Effector memory CD4-positive, alpha-beta T cell (primary cell): ENCODE results near the gene ZNF581.

Experiments used
- DNase-seq, 3 donors: peaks; one replicate each; pipeline ENCODE4 v3.0.0-alpha.2; 2020
- H3K27ac ChIP-seq: 2 replicates; pipeline ENCODE4 v1.7.0; 2013; ENCODE audit warnings: mild to moderate bottlenecking, low read length, moderate library complexity; ENCODE audit not compliant: insufficient read depth, poor library complexity, severe bottlenecking
- H3K27me3 ChIP-seq: replicated peaks from 2 replicates; pipeline ENCODE4 v1.7.0; 2013; ENCODE audit warnings: mild to moderate bottlenecking, low read length; ENCODE audit not compliant: insufficient read depth, control insufficient read depth, poor library complexity, severe bottlenecking
- H3K36me3 ChIP-seq: 2 replicates; pipeline ENCODE4 v1.7.0; 2013; ENCODE audit warnings: mild to moderate bottlenecking, low read length, moderate library complexity; ENCODE audit not compliant: control insufficient read depth, insufficient read depth
- H3K4me1 ChIP-seq: 2 replicates; pipeline ENCODE4 v1.7.0; 2013; ENCODE audit warnings: low read length, mild to moderate bottlenecking; ENCODE audit not compliant: control insufficient read depth, insufficient read depth, poor library complexity, severe bottlenecking
- H3K4me3 ChIP-seq: 2 replicates; pipeline ENCODE4 v1.7.0; 2013; ENCODE audit warnings: low read length, low read depth, mild to moderate bottlenecking; ENCODE audit not compliant: insufficient read depth, poor library complexity, severe bottlenecking
- H3K9me3 ChIP-seq: 2 replicates; pipeline ENCODE4 v1.7.0; 2013; ENCODE audit warnings: mild to moderate bottlenecking, low read length, moderate library complexity; ENCODE audit not compliant: control insufficient read depth

The ZNF581 gene

GRCh38 chr19:55648585-55649267 lies 5.3 kb downstream of the ZNF581 start:
- Histone ChIP-seq H3K27ac (peak overlapping the region; percentile 57), H3K4me3 (peak overlapping the region; percentile 59), H3K27me3 (no peaks in the 10 kb centered on the region), H3K36me3 (peaks cover 9% of the 10 kb centered on the region), H3K9me3 (no peaks in the 10 kb centered on the region), H3K4me1 (peaks cover 23% of the 10 kb centered on the region)
- no peak for DNase-seq

DNA sequence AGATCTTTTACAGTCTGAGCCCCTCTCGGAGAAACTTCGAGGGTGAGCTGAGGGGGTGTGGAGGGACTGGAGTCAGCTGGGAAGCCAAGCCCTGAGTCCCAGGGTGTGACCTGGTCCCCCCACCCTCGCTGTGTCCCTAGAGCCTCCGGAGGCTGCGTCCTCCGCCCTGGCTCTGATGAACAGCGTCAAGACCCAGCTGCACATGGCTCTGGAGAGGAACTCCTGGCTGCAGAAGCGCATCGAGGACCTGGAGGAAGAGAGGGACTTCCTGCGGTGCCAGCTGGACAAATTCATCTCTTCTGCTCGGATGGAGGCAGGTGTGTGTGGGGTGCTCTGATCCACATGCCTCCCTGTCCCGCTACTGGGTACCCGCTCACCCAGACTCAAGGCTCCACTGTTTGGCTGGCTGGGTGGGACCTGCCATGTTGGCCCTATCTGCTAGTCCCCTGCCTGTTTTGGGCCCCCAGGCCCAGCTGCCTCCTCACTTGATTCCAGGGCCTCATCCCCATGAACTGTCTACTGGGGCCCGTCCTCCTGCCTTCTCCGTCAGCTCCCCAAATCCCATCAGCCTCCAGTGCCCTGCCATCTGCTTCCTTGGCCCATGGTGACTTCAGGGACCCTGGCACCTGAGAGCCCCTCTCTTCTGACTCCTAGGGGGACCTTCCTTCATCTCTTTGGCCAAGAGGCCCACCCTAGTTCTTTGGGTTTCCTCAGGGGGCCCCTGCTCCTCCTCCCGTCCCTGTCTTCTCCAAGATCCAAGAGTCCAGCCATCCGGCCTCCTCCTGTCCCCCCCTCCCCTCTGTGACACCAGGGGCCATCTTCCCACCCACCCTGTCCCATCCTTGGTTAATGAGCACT lies 6.0 kb downstream of the ZNF581 start:
- Histone ChIP-seq H3K9me3 (no peaks in the 10 kb centered on the region), H3K4me3 (no peak overlapping the region), H3K27me3 (no peaks in the 10 kb centered on the region), H3K27ac (no peak overlapping the region), H3K4me1 (peaks cover 15% of the 10 kb centered on the region), H3K36me3 (peaks cover 9% of the 10 kb centered on the region)
- no peak for DNase-seq

DNA sequence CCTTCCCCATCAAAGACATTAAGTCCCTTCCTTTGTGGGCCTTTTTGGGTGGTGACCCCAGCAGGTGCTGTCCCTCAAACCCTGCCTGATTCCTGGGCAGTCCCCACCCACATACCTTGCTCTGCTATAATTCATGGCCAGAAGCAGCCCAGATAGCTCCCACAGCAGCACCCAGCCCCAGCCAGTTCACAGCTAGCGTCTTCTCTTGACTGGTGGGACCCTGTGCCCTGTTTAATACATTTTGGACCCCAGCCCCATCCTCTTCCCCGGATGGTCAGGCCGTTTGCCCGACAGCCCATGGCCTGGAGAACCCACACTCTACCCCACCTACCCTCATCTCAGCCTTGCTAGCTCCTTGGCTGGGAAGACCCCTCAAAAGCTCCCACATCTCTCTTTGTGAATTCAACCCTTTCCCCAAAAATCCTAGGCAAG lies 6.7 kb downstream of the ZNF581 start:
- peaks cover 11% of the 10 kb centered on the region for H3K4me1 ChIP-seq
- no peak overlapping the region for H3K27ac ChIP-seq
- no peaks in the 10 kb centered on the region for H3K27me3 ChIP-seq
- no peaks in the 10 kb centered on the region for H3K9me3 ChIP-seq
- no peak for DNase-seq
- H3K36me3 ChIP-seq = peaks cover 4% of the 10 kb centered on the region
- H3K4me3 ChIP-seq = no peak overlapping the region

GRCh38 chr19:55650602-55651230 lies 7.3 kb downstream of the ZNF581 start:
- no peak overlapping the region for H3K27ac ChIP-seq
- no peaks in the 10 kb centered on the region for H3K27me3 ChIP-seq
- no peak overlapping the region for H3K4me3 ChIP-seq
- H3K36me3 ChIP-seq = no peaks in the 10 kb centered on the region
- H3K4me1 ChIP-seq = peaks cover 13% of the 10 kb centered on the region
- no peaks in the 10 kb centered on the region for H3K9me3 ChIP-seq
- DNase-seq = no peak

GRCh38 chr19:55651236-55651635 lies 7.8 kb downstream of the ZNF581 start:
- no peak overlapping the region for H3K4me3 ChIP-seq
- no peaks in the 10 kb centered on the region for H3K27me3 ChIP-seq
- H3K36me3 ChIP-seq = no peaks in the 10 kb centered on the region
- H3K9me3 ChIP-seq = no peaks in the 10 kb centered on the region
- DNase-seq = no peak
- no peak overlapping the region for H3K27ac ChIP-seq
- peaks cover 18% of the 10 kb centered on the region for H3K4me1 ChIP-seq

- no peaks in the 10 kb centered on the region for H3K9me3 ChIP-seq
- H3K4me3 ChIP-seq = no peak overlapping the region
- no peak for DNase-seq
- peaks cover 30% of the 10 kb centered on the region for H3K4me1 ChIP-seq
- H3K27me3 ChIP-seq = no peaks in the 10 kb centered on the region
- H3K27ac ChIP-seq = no peak overlapping the region
- H3K36me3 ChIP-seq = no peaks in the 10 kb centered on the region
Measured at GRCh38 chr19:55652311-55653128, 9.1 kb downstream of the ZNF581 start.

GRCh38 chr19:55653651-55654322 lies 10.3 kb downstream of the ZNF581 start:
- Histone ChIP-seq H3K4me1 (peaks cover 34% of the 10 kb centered on the region), H3K27ac (peak overlapping the region; percentile 94), H3K4me3 (peak overlapping the region; percentile 79), H3K27me3 (no peaks in the 10 kb centered on the region), H3K36me3 (peaks cover 4% of the 10 kb centered on the region), H3K9me3 (no peaks in the 10 kb centered on the region)
- peak; percentile 98 to 100 (median 100) for DNase-seq

- Histone ChIP-seq H3K36me3 (peaks cover 10% of the 10 kb centered on the region), H3K4me1 (peaks cover 39% of the 10 kb centered on the region), H3K9me3 (no peaks in the 10 kb centered on the region), H3K27me3 (no peaks in the 10 kb centered on the region), H3K27ac (peak overlapping the region; percentile 94), H3K4me3 (peak overlapping the region; percentile 79)
- DNase-seq = peak; percentile 96 to 100 (median 99)
Measured at GRCh38 chr19:55654323-55654867, 10.9 kb downstream of the ZNF581 start.
